Mammary epithelial cell (primary cell): ENCODE data around the gene KLC4.

Experiments
- EZH2 ChIP-seq: IDR thresholded peaks from 2 replicates; pipeline ENCODE4 v1.6.1; 2012; ENCODE audit warnings: low read length, inconsistent platforms, borderline replicate concordance
- TF ChIP-seq, protein P1 (sequence below), 2 donors: IDR thresholded peaks in 1 of 2; conservative IDR thresholded peaks in 1 of 2; 2 replicates each; pipeline ENCODE4 v1.5.1; 2011 to 2012; ENCODE audit warnings: inconsistent platforms in 2 of 2, low read length in 2 of 2, mild to moderate bottlenecking in 2 of 2, control low read depth in 1 of 2, low read depth in 1 of 2; ENCODE audit not compliant: insufficient read depth in 1 of 2; ENCODE audit errors: extremely low read depth in 1 of 2

DNA sequence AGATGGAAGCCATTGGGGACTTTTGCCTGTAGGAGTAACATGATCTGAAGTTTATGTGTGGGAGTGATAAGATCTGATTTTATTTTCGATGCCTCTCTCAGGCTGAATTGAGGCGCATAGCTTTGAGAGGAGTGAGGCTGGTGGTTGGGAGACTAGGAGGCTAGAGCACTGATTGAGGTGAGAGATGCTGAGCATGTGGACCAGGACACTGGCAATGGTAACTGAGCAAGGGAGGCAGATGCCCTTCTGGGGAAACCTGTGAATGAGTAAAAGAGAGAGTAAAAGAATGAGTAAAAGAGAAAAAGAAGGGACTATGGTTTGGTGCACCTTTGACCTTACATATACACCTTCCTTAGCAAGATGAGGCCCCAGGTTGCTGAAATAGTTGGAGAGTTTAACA is 35.0 kb upstream of the KLC4 start:
- TF ChIP-seq, protein P1, sequence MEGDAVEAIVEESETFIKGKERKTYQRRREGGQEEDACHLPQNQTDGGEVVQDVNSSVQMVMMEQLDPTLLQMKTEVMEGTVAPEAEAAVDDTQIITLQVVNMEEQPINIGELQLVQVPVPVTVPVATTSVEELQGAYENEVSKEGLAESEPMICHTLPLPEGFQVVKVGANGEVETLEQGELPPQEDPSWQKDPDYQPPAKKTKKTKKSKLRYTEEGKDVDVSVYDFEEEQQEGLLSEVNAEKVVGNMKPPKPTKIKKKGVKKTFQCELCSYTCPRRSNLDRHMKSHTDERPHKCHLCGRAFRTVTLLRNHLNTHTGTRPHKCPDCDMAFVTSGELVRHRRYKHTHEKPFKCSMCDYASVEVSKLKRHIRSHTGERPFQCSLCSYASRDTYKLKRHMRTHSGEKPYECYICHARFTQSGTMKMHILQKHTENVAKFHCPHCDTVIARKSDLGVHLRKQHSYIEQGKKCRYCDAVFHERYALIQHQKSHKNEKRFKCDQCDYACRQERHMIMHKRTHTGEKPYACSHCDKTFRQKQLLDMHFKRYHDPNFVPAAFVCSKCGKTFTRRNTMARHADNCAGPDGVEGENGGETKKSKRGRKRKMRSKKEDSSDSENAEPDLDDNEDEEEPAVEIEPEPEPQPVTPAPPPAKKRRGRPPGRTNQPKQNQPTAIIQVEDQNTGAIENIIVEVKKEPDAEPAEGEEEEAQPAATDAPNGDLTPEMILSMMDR (conservative IDR thresholded peaks at IDR 0.05 in 1 of 2, IDR thresholded peaks at IDR 0.05 in 1 of 2; ENCODE audit: extremely low read depth in 1 of 2, insufficient read depth in 1 of 2, low read depth in 1 of 2, low read length in 2 of 2) = no peak
- TF ChIP-seq EZH2 = no peak
